MCF 10A (cell line): ENCODE data around the gene MTUS2. TPM values are rescaled to one million over a fixed set of nuclear protein-coding genes. Genes with fewer than 3 reads are reported as not detected.

ENCODE experiments used
- BruUV-seq: library from RNA; stranded (reverse); fragments of 400-500 nt; replicated peaks from 2 replicates; lab custom pipeline; 2021; lab: Mats Ljungman, UMichigan
- CTCF ChIA-PET: fragments of 300-600 bp; sonication (Branson Sonifier 250); formaldehyde crosslinking; extraction: SDS; loops from one replicate; lab custom pipeline; 2021; ENCODE audit warnings: antibody characterized with exemption, inconsistent platforms; lab: Yijun Ruan, JAX
- POLR2A ChIA-PET: fragments of 300-600, 350-650 bp; sonication (Branson Sonifier 250); formaldehyde crosslinking; extraction: SDS; loops from one replicate; lab custom pipeline; 2020; ENCODE audit warnings: antibody characterized with exemption, inconsistent platforms; lab: Yijun Ruan, JAX
- DNase-seq: peaks from one replicate; pipeline ENCODE4 v3.0.0-alpha.2; 2018; ENCODE audit not compliant: unreplicated experiment
- H3K27ac Mint-ChIP-seq: one replicate; pipeline ENCODE4 v1.8.0; 2022; ENCODE audit warnings: mild to moderate bottlenecking, low read depth, mixed read lengths; ENCODE audit not compliant: unreplicated experiment
- H3K27me3 Mint-ChIP-seq: one replicate; pipeline ENCODE4 v1.8.0; 2022; ENCODE audit warnings: mixed read lengths; ENCODE audit not compliant: insufficient read depth, unreplicated experiment
- H3K36me3 Mint-ChIP-seq: one replicate; pipeline ENCODE4 v1.8.0; 2022; ENCODE audit warnings: mild to moderate bottlenecking, moderate library complexity, mixed read lengths; ENCODE audit not compliant: insufficient read depth, unreplicated experiment
- H3K4me1 Mint-ChIP-seq: one replicate; pipeline ENCODE4 v1.8.0; 2022; ENCODE audit warnings: mixed read lengths; ENCODE audit not compliant: insufficient read depth, unreplicated experiment
- H3K4me3 Mint-ChIP-seq: one replicate; pipeline ENCODE4 v1.8.0; 2022; ENCODE audit warnings: mild to moderate bottlenecking, moderate library complexity, mixed read lengths; ENCODE audit not compliant: unreplicated experiment
- H3K9me3 Mint-ChIP-seq: one replicate; pipeline ENCODE4 v1.8.0; 2022; ENCODE audit warnings: mixed read lengths; ENCODE audit not compliant: unreplicated experiment
- intact Hi-C: fragments of 100-400 bp; cut with micrococcal nuclease; formaldehyde crosslinking; loops from 2 replicates; pipeline ENCODE4 v1.14.1; 2022
- total RNA-seq: library from RNA; stranded (reverse); gene quantifications from 2 replicates; pipeline ENCODE4 v1.2.3, GENCODE V29; 2022
- TF ChIP-seq, protein P1 (sequence below): fragments of 200-600 bp; IDR thresholded peaks from one replicate; pipeline ENCODE4 v1.8.0; 2022; ENCODE audit warnings: antibody characterized with exemption, mild to moderate bottlenecking; ENCODE audit not compliant: unreplicated experiment

MTUS2 gene
- total RNA-seq, 1 experiment from 2014 or later = not detected

DNA sequence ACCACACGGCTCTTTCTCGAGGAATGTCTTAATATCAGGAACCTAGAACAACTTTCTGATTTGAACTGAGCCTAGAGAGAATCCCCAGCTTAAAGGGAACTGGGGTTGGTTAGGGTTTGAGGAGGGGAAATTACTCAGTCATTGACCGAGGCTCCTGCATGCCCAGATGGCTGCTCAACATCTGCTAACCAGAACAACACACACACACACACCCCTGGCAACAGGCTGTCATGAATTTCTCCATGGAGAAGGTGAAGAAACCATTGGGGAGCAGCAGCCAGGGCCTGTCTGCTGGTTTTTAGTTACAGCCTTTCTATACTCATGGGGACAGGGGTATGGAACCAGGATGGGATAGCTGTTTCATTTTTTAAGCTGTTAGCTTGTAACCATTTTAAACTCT, 5.2 kb downstream of the MTUS2 start:
- CTCF ChIA-PET = interaction anchor here (0.7 to 0.9 kb wide), 2 partner anchors 19 to 30 kb away, joined by 3 read pairs; no protein-coding TSS in a partner anchor
- no TSS peak for BruUV-seq

DNA sequence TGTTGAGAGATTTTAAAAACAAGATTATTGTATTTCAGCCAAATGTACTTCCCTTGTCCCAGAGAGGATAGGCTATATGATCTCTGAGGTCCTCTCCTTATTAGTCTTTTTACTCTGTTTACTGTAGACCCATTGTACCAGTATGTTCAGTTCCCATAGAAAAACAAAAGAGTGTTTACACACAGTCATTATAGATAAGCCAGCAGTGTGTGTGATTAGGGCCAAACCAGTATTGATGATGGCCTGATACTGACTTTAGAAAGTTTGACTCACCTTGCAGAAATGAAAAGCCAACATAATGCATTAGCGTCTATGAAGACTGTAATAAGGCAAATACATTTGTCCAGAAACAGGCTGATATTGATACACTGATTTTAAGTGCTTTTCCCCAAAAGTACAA, 6.2 kb downstream of the MTUS2 start:
- Mint-ChIP-seq H3K36me3 (no peaks in the 10 kb centered on the region), H3K4me3 (no peak overlapping the region), H3K27ac (no peak overlapping the region), H3K4me1 (no peaks in the 10 kb centered on the region), H3K27me3 (peaks cover 10% of the 10 kb centered on the region), H3K9me3 (peaks cover 18% of the 10 kb centered on the region)
- ChIA-PET CTCF (interaction anchor here (0.5 to 0.7 kb wide), 2 partner anchors 29 to 1135 kb away, joined by 3 to 4 read pairs; no protein-coding TSS in a partner anchor), POLR2A (interaction anchor here (0.8 kb wide), 1 partner anchor 27 kb away, joined by 3 read pairs; no protein-coding TSS in a partner anchor)
- intact Hi-C loops = no loop called here
- no peak for DNase-seq
- no TSS peak for BruUV-seq
- TF ChIP-seq, protein P1, sequence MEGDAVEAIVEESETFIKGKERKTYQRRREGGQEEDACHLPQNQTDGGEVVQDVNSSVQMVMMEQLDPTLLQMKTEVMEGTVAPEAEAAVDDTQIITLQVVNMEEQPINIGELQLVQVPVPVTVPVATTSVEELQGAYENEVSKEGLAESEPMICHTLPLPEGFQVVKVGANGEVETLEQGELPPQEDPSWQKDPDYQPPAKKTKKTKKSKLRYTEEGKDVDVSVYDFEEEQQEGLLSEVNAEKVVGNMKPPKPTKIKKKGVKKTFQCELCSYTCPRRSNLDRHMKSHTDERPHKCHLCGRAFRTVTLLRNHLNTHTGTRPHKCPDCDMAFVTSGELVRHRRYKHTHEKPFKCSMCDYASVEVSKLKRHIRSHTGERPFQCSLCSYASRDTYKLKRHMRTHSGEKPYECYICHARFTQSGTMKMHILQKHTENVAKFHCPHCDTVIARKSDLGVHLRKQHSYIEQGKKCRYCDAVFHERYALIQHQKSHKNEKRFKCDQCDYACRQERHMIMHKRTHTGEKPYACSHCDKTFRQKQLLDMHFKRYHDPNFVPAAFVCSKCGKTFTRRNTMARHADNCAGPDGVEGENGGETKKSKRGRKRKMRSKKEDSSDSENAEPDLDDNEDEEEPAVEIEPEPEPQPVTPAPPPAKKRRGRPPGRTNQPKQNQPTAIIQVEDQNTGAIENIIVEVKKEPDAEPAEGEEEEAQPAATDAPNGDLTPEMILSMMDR = no peak

More for the DNA sequence above, 5.2 kb downstream of the MTUS2 start:
- no peaks in the 10 kb centered on the region for H3K36me3 Mint-ChIP-seq
- no peak for DNase-seq
- H3K9me3 Mint-ChIP-seq = peaks cover 10% of the 10 kb centered on the region
- TF ChIP-seq, protein P1 = no peak
- intact Hi-C loops = no loop called here
- peaks cover 20% of the 10 kb centered on the region for H3K27me3 Mint-ChIP-seq
- no peaks in the 10 kb centered on the region for H3K4me1 Mint-ChIP-seq
- POLR2A ChIA-PET = no interaction called here
- H3K27ac Mint-ChIP-seq = no peak overlapping the region
- H3K4me3 Mint-ChIP-seq = no peak overlapping the region

DNA sequence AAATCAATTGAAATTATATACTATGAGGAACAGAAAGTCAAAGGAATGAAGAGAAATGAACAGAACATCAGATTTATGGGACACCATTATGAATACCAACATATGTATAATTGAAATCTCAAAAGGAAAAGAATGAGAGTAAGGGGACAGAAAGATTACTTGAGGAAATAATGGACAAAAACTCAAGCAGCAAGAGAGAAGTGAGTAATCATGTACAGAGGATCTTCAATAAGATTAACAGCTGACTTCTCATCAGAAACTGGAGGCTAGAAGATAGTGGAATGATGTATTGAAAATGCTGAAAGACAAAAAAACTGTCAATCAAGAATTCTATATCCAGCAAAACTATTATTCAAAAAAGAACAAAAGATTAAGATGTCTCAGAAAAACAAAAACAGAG, 10.4 kb downstream of the MTUS2 start:
- ChIA-PET POLR2A (no interaction called here), CTCF (no interaction called here)
- no peak for DNase-seq
- no TSS peak for BruUV-seq
- Mint-ChIP-seq H3K36me3 (no peaks in the 10 kb centered on the region), H3K9me3 (peaks cover 18% of the 10 kb centered on the region), H3K27ac (no peak overlapping the region), H3K4me1 (no peaks in the 10 kb centered on the region), H3K4me3 (no peak overlapping the region), H3K27me3 (no peaks in the 10 kb centered on the region)
- TF ChIP-seq, protein P1 = no peak
- intact Hi-C loops = no loop called here

DNA sequence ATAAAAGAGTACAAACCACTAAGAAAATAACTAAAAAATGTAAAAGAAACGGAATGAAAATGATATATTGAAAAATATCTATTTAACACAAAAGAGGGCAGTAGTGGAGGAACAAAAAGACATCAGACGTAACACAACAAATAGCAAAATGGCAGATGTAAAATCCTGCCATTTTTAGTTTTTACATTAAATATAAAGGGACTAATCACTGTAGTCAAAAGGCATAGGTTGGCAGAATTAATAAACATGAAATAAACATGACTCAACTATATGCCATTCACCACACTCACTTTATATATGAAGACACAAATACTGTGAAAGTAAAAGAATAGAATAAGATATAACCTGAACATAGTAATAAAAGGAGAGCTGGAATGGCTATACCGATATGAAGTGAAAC, 11.0 kb downstream of the MTUS2 start:
- DNase-seq = no peak
- Mint-ChIP-seq H3K4me3 (no peak overlapping the region), H3K27me3 (no peaks in the 10 kb centered on the region), H3K9me3 (peaks cover 18% of the 10 kb centered on the region), H3K4me1 (no peaks in the 10 kb centered on the region), H3K36me3 (no peaks in the 10 kb centered on the region), H3K27ac (no peak overlapping the region)
- TF ChIP-seq, protein P1 = no peak
- no TSS peak for BruUV-seq
- intact Hi-C loops = no loop called here
- ChIA-PET CTCF (no interaction called here), POLR2A (no interaction called here)
